ENCODE measurements around the gene MRO.
A peak's percentile ranks its signal among the peaks of the same experiment; 100 is the strongest.

The MRO gene

DNA sequence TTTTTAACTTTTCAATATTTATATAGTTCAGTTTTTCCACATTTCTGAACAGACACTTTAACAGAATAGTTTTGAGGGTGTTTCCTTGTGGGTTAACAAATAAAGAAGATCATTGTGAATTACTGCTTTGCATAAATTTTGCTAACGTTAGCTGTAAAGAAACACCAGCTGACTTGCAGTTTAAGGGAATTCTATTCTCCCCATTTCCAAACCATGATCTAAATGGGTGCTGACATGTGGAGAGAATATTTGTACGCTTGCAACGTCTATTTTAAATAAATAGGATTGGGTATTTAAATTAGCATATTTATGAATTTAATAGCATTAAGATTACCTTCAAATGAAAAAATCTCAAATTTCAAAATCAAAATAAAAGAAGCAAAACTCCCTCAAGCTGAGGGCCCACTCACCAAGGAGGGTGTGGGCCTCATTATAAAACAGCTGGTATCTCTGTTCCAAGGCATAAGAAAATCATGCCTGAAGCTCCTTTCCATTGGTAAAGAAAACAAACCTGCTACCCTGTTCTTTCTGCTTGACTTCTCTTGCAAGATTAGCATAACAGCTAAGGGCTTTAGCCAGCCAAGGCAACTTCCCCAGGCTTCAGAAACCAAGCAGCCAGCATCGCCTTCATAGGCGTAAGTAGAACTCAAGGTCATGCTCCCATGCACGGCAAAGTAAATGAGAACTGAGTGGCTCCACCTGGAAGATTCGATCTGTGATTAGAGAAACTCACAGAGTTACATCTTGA, 3.2 kb downstream of the MRO start:
- Histone ChIP-seq H4K20me1 (ENCODE audit: control insufficient read depth, insufficient read depth, low read depth, low read length) (no peaks in the 10 kb centered on the region), H3K27ac (ENCODE audit: low read depth, low read length) (no peak overlapping the region), H3K9me3 (ENCODE audit: control insufficient read depth, insufficient read depth, low read length) (no peaks in the 10 kb centered on the region), H3K27me3 (ENCODE audit: control insufficient read depth, low read length) (peaks cover 8% of the 10 kb centered on the region), H3K9me2 (replicated peaks; ENCODE audit: control insufficient read depth, low read length) (no peaks in the 10 kb centered on the region), H3K4me3 (ENCODE audit: low read length) (no peak overlapping the region), H3K36me3 (ENCODE audit: control insufficient read depth, low read length) (no peaks in the 10 kb centered on the region), H3K79me2 (ENCODE audit: control insufficient read depth, low read length) (no peaks in the 10 kb centered on the region), H3F3A (ENCODE audit: control insufficient read depth, insufficient read depth) (no peaks in the 10 kb centered on the region), H3K4me1 (ENCODE audit: control insufficient read depth, low read length) (peaks cover 38% of the 10 kb centered on the region), H3K4me2 (ENCODE audit: low read length) (no peak overlapping the region)
- TF ChIP-seq, protein P1, sequence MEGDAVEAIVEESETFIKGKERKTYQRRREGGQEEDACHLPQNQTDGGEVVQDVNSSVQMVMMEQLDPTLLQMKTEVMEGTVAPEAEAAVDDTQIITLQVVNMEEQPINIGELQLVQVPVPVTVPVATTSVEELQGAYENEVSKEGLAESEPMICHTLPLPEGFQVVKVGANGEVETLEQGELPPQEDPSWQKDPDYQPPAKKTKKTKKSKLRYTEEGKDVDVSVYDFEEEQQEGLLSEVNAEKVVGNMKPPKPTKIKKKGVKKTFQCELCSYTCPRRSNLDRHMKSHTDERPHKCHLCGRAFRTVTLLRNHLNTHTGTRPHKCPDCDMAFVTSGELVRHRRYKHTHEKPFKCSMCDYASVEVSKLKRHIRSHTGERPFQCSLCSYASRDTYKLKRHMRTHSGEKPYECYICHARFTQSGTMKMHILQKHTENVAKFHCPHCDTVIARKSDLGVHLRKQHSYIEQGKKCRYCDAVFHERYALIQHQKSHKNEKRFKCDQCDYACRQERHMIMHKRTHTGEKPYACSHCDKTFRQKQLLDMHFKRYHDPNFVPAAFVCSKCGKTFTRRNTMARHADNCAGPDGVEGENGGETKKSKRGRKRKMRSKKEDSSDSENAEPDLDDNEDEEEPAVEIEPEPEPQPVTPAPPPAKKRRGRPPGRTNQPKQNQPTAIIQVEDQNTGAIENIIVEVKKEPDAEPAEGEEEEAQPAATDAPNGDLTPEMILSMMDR (IDR thresholded peaks at IDR 0.05; ENCODE audit: low read depth, low read length, poor library complexity, severe bottlenecking), result no peak
- TF ChIP-seq EZH2phosphoT487 (IDR thresholded peaks at IDR 0.05; ENCODE audit: borderline replicate concordance, low read length), result no peak

DNA sequence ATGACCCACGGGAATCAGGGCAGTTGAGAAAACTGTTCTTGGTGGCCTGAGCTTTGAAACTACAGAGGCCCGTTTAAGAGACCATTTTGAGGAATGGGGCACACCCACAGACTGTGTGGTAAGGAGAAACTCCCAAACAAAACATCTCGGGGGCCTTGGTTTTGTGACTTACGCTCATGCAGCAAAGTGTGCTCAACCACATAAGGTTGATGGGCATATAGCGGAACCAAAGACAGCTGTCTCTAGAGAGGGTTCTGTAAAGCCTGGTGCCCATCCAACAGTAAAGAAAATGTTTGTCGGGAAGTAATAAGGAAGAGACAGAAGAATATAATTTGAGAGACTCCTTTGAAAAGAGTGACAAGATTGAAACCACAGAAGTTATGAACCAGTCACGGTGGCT, 5.4 kb downstream of the MRO start:
- peak overlapping the region; percentile 5; the same call in 1 of the 2 replicates for H3K4me2 ChIP-seq (ENCODE audit: low read length)

DNA sequence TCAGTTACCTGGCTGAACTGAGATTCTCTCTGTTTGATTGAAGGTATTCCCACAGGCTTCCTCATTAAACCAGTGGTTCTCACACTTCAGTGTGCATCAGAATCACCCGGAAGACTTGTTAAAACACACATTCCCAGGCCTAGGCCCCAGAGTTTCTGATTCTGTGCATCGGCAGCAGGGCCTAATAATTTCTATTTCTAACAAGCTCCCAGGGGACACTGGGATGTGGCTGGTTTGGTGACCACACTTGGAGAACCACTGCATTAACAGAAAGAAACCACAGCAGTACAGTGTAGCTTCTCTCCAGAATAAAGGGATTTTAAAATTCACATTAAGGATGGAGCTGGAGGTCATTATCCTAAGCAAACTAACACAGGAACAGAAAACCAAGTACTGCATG, 6.5 kb downstream of the MRO start:
- TF ChIP-seq, protein P1 (IDR thresholded peaks at IDR 0.05; ENCODE audit: low read depth, low read length, poor library complexity, severe bottlenecking), result no peak
- no peak for TF ChIP-seq EZH2phosphoT487 (IDR thresholded peaks at IDR 0.05; ENCODE audit: borderline replicate concordance, low read length)
- H3F3A ChIP-seq (ENCODE audit: control insufficient read depth, insufficient read depth), result no peaks in the 10 kb centered on the region
- no peaks in the 10 kb centered on the region for H3K9me2 ChIP-seq (replicated peaks; ENCODE audit: control insufficient read depth, low read length)
- no peaks in the 10 kb centered on the region for H3K36me3 ChIP-seq (ENCODE audit: control insufficient read depth, low read length)
- H3K9me3 ChIP-seq (ENCODE audit: control insufficient read depth, insufficient read depth, low read length), result no peaks in the 10 kb centered on the region
- H3K4me3 ChIP-seq (ENCODE audit: low read length), result no peak overlapping the region
- H4K20me1 ChIP-seq (ENCODE audit: control insufficient read depth, insufficient read depth, low read depth, low read length), result no peaks in the 10 kb centered on the region
- no peaks in the 10 kb centered on the region for H3K79me2 ChIP-seq (ENCODE audit: control insufficient read depth, low read length)
- H3K4me2 ChIP-seq (ENCODE audit: low read length), result no peak overlapping the region
- H3K27me3 ChIP-seq (ENCODE audit: control insufficient read depth, low read length), result 0 out of 2 replicates have a peak, but pooled peaks cover 2% of the 10 kb centered on the region
- H3K27ac ChIP-seq (ENCODE audit: low read depth, low read length), result no peak overlapping the region
- peaks cover 17% of the 10 kb centered on the region for H3K4me1 ChIP-seq (ENCODE audit: control insufficient read depth, low read length)

More for the DNA sequence above, 5.4 kb downstream of the MRO start:
- Histone ChIP-seq H3K9me2 (replicated peaks; ENCODE audit: control insufficient read depth, low read length) (no peaks in the 10 kb centered on the region), H3F3A (ENCODE audit: control insufficient read depth, insufficient read depth) (no peaks in the 10 kb centered on the region), H3K4me3 (ENCODE audit: low read length) (no peak overlapping the region), H3K9me3 (ENCODE audit: control insufficient read depth, insufficient read depth, low read length) (no peaks in the 10 kb centered on the region), H3K27me3 (ENCODE audit: control insufficient read depth, low read length) (peaks cover 6% of the 10 kb centered on the region), H3K79me2 (ENCODE audit: control insufficient read depth, low read length) (no peaks in the 10 kb centered on the region), H3K27ac (ENCODE audit: low read depth, low read length) (no peak overlapping the region), H4K20me1 (ENCODE audit: control insufficient read depth, insufficient read depth, low read depth, low read length) (no peaks in the 10 kb centered on the region), H3K4me1 (ENCODE audit: control insufficient read depth, low read length) (peaks cover 17% of the 10 kb centered on the region), H3K36me3 (ENCODE audit: control insufficient read depth, low read length) (no peaks in the 10 kb centered on the region)
- TF ChIP-seq, protein P1 (IDR thresholded peaks at IDR 0.05; ENCODE audit: low read depth, low read length, poor library complexity, severe bottlenecking), result no peak
- TF ChIP-seq EZH2phosphoT487 (IDR thresholded peaks at IDR 0.05; ENCODE audit: borderline replicate concordance, low read length), result no peak
